LNCAP (cell line): ENCODE measurements around the gene PNMT.

Experiments
- CTCF ChIP-seq: fragments of 450-650 bp; IDR thresholded peaks from 2 replicates; pipeline ENCODE4 v1.5.1; 2017; ENCODE audit warnings: mild to moderate bottlenecking

The PNMT gene

GRCh38 chr17:39636587-39636926 lies 31.7 kb upstream of the PNMT start:
- no peak for TF ChIP-seq CTCF

- no peak; the same call in 1 of the 2 replicates for TF ChIP-seq CTCF
Observed at GRCh38 chr17:39636927-39637736, 31.1 kb upstream of the PNMT start, which contains the start of gene STARD3. STARD3 (plus strand) TSS chr17:39637144; CDS start chr17:39653532, 16,388 bp downstream.

- no peak for TF ChIP-seq CTCF
Observed at GRCh38 chr17:39638317-39638716, 29.9 kb upstream of the PNMT start.

GRCh38 chr17:39639043-39639442 lies 29.2 kb upstream of the PNMT start:
- TF ChIP-seq CTCF: no peak

GRCh38 chr17:39639566-39640458 lies 28.4 kb upstream of the PNMT start:
- no peak for TF ChIP-seq CTCF

- TF ChIP-seq CTCF: no peak
Observed at GRCh38 chr17:39640591-39641031, 27.6 kb upstream of the PNMT start.

GRCh38 chr17:39641097-39641496 lies 27.2 kb upstream of the PNMT start:
- TF ChIP-seq CTCF: no peak
